Measurements from ENCODE around the gene GPX6.
A peak's percentile ranks its signal among the peaks of the same experiment; 100 is the strongest.
"Not testable (repeated sequence)": the region's sequence is repeated elsewhere in the genome, so short reads cannot be mapped to it uniquely, and the experiment has no call there.

GPX6 gene

DNA sequence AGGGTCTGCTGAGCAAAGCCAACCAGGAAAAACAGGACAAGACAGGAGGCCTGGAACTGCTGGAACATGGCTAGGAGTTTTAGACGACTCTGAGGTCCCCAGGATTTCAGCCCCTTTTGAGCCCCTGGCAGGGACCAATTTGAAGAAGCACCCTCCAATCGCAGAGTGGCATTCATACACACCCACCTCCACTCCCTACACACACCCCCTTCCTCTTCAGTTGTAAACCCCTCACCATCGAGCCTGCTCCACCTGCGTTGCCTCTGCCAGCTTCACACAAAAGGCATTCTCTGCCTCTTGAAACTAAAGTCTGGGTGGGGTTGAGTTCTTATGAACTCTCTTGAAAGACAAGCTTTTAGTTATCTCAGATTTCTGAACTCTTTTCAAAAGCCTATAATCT, at the start of gene GPX6:
Gene GPX6 (minus strand): TSS at position 118 of the 400 bp plus-strand sequence. CDS start 50 bp downstream, at position 68.
- no peak for DNase-seq

DNA sequence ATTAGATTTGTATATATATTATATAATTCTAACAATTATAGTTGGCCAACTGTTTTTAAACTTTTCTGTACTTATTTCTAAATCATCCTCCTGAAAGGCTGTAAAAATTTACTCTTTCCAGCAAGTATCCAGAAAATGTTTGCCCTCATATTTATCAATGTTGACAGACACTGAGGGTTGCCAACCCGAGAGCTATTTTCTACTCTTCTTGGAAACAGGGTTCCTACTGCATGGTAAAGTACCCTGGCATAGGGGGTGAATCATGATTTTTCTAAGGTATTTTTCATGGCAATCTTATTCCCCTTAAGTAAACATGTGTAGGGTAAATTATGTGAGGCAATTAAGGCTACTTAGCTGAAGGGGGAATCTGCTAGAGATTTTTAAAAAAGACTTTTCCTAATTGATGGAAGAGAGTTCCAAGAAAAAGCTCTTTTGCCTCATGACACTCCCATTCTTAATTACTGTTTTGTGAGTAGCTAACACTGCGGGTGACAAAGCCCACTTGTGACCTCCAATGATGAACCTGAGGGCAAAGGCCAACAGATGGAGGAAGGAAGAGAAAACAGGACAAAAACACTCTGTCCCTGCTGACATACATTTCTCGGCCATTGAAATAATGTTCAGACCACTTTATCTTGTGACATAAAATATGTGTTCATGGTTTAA, 48.0 kb upstream of the GPX6 start:
- no peak for DNase-seq

GRCh38 chr6:28558629-28559028, 43.0 kb upstream of the GPX6 start:
- DNase-seq = no peak

- no peak for DNase-seq
Measured at GRCh38 chr6:28555136-28555535, 39.5 kb upstream of the GPX6 start.

DNA sequence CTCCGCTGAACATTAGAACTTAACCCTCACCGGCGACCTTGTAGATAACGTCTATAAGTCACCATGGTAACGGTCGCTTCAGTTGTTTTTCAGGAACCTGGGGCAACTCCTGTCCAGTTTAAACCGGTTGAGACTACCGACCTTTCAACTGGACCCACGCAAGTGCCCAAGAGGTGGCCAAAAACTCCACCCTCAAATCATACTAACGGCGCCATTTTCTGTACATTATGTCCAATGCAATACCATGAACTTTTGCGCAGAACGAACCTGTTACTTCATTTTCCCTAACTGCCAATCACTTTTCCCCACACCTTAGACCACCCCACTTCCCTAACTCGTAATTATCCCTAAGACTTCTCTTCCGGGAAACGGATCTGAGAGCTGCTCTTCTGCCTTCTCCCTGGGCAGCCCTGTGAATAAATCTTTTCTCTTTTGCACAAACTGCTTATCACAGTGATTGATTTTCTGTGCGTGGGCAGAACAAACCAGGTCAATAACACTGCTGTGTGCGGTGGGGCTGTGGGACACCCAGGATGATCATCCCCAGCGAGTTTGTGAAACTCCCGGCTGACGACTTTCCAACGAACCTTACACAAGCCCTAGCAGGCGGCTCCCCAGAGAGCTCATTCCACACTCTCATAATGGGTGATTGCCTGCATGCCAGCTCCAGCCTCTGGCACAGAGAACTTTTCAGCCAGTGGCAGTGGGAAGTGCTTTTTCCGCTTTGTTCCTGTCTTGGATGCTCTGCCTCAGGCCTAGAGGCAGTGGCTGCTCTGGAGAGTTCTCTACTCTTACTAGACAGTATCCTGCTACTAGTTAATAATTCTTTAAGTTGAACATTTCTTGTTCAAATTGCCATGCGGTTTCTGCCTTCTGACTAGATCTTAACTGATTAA, 38.6 kb upstream of the GPX6 start:
- DNase-seq = no peak

GRCh38 chr6:28553384-28553985, 37.9 kb upstream of the GPX6 start:
- DNase-seq = no peak

- DNase-seq = no peak
Measured at GRCh38 chr6:28551891-28552666, 36.5 kb upstream of the GPX6 start.

GRCh38 chr6:28547003-28547402, 31.4 kb upstream of the GPX6 start:
- not testable (repeated sequence) for DNase-seq

DNA sequence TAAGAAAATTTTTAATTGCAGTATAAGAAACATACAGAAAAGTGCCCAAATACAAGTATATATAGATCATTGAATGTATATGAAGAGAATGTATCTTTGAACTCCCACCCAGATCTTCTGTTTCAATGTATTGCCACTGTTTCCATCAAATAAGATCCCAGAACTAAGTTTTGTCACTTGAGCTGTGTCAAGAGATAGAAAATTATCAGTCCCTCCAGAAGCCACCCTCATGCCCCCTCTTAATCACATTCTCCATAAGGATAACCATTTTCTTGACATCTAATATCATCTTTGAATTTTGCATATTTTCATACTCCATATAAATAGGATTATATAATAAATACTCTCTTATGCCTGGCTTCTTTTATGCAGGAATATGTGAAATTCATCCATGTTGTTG, 30.4 kb upstream of the GPX6 start:
- DNase-seq = no peak

DNA sequence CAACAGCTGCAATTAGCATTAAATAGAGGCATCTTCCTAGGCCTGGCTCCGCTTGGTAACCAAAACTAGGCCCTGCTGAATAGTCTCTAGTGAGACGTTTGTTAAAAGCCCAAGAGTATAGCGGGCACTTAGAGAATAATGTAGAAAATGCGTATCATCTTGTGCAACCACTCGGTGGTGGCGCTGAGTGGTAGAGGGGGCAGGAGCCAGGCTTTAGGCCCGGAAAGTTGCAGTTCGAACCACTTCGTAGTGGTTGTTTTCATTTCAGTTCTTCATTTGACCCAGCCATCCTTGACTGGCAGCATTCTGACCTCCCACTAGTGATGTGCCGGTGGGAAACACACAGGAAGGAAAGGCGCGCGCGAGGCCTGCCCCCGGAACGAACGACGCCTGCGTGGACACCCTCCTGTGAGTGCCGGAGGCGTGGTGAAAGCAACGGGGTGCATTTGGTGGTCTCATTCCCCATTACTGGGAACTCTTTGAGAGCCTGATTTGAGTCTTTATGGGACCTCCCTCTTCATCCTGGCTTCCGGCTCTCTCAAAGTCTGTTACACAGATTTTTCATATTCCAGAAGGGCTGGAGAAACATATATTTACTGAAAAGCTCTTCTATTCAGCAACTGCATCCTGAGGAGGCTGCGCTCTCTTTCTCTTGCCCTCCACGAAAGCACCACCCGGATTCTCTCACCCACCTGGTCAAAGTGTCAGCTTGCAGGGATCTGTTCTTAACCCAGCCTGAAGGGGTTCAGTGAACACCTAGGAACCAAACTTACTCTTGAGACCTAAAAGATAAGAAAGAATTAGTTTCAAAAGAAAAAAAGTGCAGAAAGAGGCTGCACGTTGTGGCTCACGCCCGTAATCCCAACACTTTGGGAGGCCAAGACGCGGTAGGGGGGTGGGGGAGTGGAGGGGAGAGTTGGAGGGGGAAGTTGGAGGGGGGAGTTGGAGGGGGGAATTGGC, 28.3 kb upstream of the GPX6 start:
- DNase-seq = peak; percentile 26

DNA sequence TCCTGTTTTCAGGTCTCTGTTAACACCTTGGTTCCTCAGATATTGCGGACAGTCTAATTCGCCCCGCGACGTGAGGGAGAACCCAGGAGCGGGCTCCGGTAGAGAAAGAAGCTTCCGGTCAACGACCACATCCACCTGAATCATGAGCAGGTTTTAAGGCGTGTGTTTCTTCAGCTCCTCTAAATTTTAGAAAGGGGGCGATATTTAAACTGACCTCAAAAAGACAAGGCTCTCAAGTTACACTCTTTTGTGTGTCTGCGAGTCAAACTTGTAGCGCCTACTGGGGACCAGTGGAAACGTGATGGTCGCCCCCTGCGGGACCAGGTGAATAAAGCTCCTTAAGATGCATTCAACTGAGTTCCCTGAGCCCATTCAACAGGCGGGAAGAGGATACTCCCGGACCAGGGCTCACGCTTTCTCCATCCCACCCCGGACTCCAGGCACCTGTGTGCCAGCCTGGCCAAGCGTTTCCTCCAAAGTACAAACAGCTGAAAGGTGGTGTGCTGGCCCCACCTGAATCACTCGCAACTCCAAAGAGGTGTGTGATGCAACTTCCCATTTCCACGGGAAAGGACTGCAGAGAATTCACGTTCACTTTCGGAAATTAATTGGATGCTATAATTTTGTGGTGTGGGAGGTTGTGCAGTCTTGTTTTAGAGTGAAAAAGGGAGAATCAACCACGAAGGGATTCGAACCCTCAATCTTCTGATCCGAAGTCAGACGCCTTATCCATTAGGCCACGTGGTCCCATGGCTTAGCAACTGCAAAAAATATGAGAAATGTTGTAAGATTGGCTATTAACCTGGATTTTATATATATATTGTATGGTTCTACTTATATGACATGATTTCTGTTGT, 27.1 kb upstream of the GPX6 start:
- peak; percentile 52 for DNase-seq

DNA sequence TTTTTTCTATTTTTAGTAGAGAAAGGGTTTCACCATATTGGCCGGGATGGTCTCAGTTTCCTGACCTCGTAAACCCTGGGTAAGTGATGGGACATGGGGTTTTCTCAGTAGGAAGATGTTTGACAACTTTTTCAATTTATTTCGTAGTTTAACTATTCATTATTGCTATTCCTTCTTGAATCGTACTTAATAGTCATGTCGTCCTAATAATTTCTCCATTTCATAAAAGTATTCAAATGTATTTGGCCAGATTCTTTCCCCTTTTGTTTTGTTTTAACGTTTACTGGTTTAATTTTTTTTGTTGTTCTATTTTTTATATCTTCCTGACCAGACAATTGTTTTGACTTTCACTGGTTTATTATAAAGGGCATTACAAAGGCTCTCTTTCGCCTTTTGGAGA, 26.4 kb upstream of the GPX6 start:
- DNase-seq = no peak

GRCh38 chr6:28537509-28538140, 22.0 kb upstream of the GPX6 start:
- DNase-seq = peak; percentile 24

GRCh38 chr6:28537065-28537464, 21.5 kb upstream of the GPX6 start:
- DNase-seq = no peak

DNA sequence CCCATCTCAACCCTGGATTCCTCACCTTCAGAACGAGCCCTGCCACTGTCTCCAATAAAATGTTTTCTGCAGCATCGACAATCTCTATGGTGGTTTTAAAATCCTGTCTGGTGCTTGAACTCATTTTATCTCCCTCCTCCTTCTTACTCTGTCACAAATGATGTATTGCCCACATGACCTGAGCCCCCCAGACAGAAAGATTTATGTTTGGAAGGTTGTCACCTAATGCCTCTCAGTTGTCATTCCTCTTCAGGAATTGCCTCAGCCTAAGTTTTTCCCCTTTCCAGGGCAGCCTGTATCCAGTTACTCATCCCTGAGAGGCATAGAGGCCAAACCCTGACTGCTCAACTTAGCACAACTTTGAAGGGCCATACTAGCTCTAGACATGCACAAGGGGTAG, 19.3 kb upstream of the GPX6 start:
- DNase-seq = no peak

GRCh38 chr6:28534306-28534705, 18.7 kb upstream of the GPX6 start:
- no peak for DNase-seq

DNA sequence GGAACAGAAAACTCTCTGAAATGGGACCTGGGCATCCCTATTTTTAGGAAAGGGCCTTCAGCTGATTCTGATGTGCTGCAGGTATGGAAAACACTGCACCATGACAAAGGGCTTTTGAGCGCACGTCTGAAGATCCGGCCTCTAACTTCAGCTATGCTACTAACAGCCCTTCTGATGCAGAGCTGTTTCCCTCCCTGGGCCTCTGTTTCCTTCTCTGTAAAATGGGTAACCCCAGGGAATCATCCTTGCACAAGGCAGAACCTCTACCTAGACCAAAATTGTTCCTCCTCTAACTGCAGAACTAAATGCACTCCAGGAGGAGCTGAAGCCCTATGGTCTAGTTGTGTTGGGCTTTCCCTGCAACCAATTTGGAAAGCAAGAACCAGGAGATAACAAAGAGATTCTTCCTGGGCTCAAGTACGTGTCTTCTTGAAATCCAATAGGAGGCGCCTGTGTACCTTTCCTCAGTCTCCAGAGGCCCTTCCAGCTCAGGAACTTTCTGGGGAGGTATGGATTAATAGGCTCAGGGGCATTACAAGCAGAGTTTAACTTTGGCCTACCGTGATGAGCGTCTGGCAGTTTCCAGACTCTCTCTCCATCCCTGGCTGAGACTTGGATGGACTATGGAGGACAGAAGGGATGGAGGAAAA, 16.0 kb upstream of the GPX6 start:
- no peak for DNase-seq

- DNase-seq = no peak
Measured at GRCh38 chr6:28530777-28531176, 15.2 kb upstream of the GPX6 start.

DNA sequence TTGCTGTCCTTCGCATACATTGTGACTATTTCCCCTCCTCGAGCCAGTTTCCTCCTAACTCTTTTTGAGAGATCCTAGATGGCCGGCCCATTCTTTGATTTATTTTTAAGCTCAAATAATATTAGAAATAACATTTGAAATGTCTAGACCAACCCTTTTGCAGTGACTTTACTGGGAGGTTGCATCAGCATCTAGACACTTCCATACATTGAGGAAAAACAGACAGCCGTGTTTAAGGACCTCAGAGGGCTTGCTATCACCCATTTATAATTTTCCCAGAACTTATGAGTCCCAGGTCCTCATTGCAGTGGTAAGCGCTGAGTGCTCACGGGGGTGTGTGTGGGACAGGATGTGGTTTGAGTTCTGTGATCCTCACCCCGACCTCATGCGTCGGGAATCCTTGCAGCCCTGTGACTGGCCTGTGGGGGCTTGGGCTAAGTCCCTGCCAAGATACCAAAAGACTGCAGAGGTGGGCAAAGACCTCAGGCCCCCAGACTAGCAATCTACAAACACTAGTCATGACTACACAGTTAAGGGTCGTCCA, 10.0 kb upstream of the GPX6 start, which contains the start of gene GPX5:
Gene GPX5 (plus strand): TSS at position 386 of the 544 bp plus-strand sequence. CDS start 133 bp downstream, at position 519.
- DNase-seq = no peak

Measured in activated CD4-positive, alpha-beta T cell treated with anti-CD3 and anti-CD28 coated beads, Interleukin-2, amount 50 U/mL, for 1 hour (primary cell).